Measurements from ENCODE around the gene ZNF90. TPM values are rescaled to one million over a fixed set of nuclear protein-coding genes. Genes with fewer than 3 reads are reported as not detected.

Gene ZNF90
- total RNA-seq, 1 experiment from 2014 or later = not detected

DNA sequence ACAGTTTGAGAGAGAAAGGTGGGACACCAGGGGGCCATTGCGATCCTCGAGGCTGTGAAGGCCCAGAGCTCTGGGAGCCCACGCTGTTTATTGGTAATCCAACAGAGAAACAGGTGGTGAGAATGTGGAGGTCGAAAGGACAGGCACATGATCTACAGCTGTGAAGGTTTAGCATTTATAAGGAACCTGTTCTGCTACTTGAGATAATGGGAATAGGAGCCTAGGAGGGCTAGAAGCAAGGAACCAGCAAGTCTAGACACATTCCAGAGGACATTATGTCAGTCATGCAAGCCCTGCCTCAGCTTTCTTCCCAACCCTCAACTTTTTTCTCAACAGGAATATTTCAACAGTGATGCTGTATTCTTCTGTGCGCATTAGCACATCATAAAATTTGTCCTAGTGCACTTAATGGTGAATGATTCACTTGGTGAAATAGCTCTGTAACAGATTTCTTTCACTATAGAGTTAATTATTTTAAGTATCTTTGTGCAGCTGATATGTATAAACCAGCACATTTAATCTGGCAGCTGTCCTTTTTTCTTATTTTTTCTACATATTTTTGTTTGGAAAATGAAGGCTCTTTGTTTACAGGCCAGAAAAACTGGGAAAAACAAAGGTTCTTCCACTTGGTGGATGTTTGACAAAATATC is 25.4 kb downstream of the ZNF90 start:
- no peak for DNase-seq (ENCODE audit: low read depth, low spot score)

GRCh38 chr19:20107301-20107700 is 29.5 kb downstream of the ZNF90 start:
- no peak overlapping the region for H3K27ac ChIP-seq (ENCODE audit: low read depth, low read length)
- no TSS peak for BruUV-seq (replicated peaks)
- peaks cover 10 to 19% of the 10 kb centered on the region in 2 experiments; a peak in 2 of 4 replicates for H3K9me3 ChIP-seq (ENCODE audit: control insufficient read depth in 1 of 2, insufficient read depth in 1 of 2, low read depth in 1 of 2, low read length in 2 of 2)
- H2AFZ ChIP-seq (ENCODE audit: low read depth, low read length, poor library complexity, severe bottlenecking) = no peak overlapping the region
- no peaks in the 10 kb centered on the region for H3K79me2 ChIP-seq (ENCODE audit: insufficient read depth, low read length)
- H3K4me3 ChIP-seq (replicated peaks in 1 of 2; ENCODE audit: low read depth in 1 of 2, low read length in 2 of 2) = no peak overlapping the region
- ATAC-seq (no peak), DNase-seq (ENCODE audit: low read depth, low spot score) (no peak)
- ChIA-PET CTCF (no interaction called here), RAD21 (ENCODE audit: low non-redundant PET in 1 of 2, low total read pairs in 2 of 2, uncharacterized antibody in 2 of 2, unreplicated experiment in 2 of 2) (no interaction called here), POLR2A (no interaction called here)
- no peak overlapping the region for H3K9ac ChIP-seq (ENCODE audit: low read length)
- no peaks in the 10 kb centered on the region; a peak in 1 of 4 replicates for H3K36me3 ChIP-seq (ENCODE audit: control insufficient read depth in 1 of 2, insufficient read depth in 2 of 2, low read length in 2 of 2)
- no peaks in the 10 kb centered on the region for H4K20me1 ChIP-seq (ENCODE audit: insufficient read depth)
- no peaks in the 10 kb centered on the region for H3K4me1 ChIP-seq (ENCODE audit: control insufficient read depth in 1 of 2, insufficient read depth in 2 of 2, low read length in 2 of 2)
- intact Hi-C loops (cut with micrococcal nuclease) = no loop called here
- H3K4me2 ChIP-seq (ENCODE audit: low read length) = no peak overlapping the region
- no peaks in the 10 kb centered on the region for H3K27me3 ChIP-seq (ENCODE audit: insufficient read depth, low read length)
- no peaks in the 10 kb centered on the region for H3K9me2 ChIP-seq (ENCODE audit: insufficient read depth)
- TF ChIP-seq ZNF274 (IDR thresholded peaks at IDR 0.05; ENCODE audit: low read depth, low read length) = no peak
- TF ChIP-seq FOSL1 (IDR thresholded peaks at IDR 0.05; ENCODE audit: low read depth) = no peak
- TF ChIP-seq, protein P1, sequence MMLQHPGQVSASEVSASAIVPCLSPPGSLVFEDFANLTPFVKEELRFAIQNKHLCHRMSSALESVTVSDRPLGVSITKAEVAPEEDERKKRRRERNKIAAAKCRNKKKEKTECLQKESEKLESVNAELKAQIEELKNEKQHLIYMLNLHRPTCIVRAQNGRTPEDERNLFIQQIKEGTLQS (IDR thresholded peaks at IDR 0.05) = no peak
- TF ChIP-seq EZH2phosphoT487 (IDR thresholded peaks at IDR 0.05; ENCODE audit: borderline replicate concordance) = no peak
- TF ChIP-seq CEBPB (IDR thresholded peaks at IDR 0.05; ENCODE audit: low read depth) = no peak
- TF ChIP-seq, protein P2, sequence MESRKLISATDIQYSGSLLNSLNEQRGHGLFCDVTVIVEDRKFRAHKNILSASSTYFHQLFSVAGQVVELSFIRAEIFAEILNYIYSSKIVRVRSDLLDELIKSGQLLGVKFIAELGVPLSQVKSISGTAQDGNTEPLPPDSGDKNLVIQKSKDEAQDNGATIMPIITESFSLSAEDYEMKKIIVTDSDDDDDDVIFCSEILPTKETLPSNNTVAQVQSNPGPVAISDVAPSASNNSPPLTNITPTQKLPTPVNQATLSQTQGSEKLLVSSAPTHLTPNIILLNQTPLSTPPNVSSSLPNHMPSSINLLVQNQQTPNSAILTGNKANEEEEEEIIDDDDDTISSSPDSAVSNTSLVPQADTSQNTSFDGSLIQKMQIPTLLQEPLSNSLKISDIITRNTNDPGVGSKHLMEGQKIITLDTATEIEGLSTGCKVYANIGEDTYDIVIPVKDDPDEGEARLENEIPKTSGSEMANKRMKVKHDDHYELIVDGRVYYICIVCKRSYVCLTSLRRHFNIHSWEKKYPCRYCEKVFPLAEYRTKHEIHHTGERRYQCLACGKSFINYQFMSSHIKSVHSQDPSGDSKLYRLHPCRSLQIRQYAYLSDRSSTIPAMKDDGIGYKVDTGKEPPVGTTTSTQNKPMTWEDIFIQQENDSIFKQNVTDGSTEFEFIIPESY (IDR thresholded peaks at IDR 0.05; ENCODE audit: extremely low read depth, insufficient replicate concordance, low read length) = no peak
- no peak for TF ChIP-seq REST (IDR thresholded peaks at IDR 0.05; ENCODE audit: low read depth)
- TF ChIP-seq YY1 (IDR thresholded peaks at IDR 0.05; ENCODE audit: extremely low read depth, insufficient replicate concordance, low read depth, low read length) = no peak

More for the DNA sequence above, 25.4 kb downstream of the ZNF90 start:
- Histone ChIP-seq H3K4me2 (ENCODE audit: low read length) (no peak overlapping the region), H3K36me3 (ENCODE audit: control insufficient read depth in 1 of 2, insufficient read depth in 2 of 2, low read length in 2 of 2) (no peaks in the 10 kb centered on the region; a peak in 1 of 4 replicates), H3K9ac (ENCODE audit: low read length) (no peak overlapping the region), H3K79me2 (ENCODE audit: insufficient read depth, low read length) (no peaks in the 10 kb centered on the region), H3K4me1 (ENCODE audit: control insufficient read depth in 1 of 2, insufficient read depth in 2 of 2, low read length in 2 of 2) (no peaks in the 10 kb centered on the region), H4K20me1 (ENCODE audit: insufficient read depth) (no peaks in the 10 kb centered on the region), H3K9me2 (ENCODE audit: insufficient read depth) (no peaks in the 10 kb centered on the region), H3K4me3 (replicated peaks in 1 of 2; ENCODE audit: low read depth in 1 of 2, low read length in 2 of 2) (no peak overlapping the region), H3K9me3 (ENCODE audit: control insufficient read depth in 1 of 2, insufficient read depth in 1 of 2, low read depth in 1 of 2, low read length in 2 of 2) (peaks cover 16 to 21% of the 10 kb centered on the region in 2 experiments; a peak in 2 of 4 replicates), H3K27me3 (ENCODE audit: insufficient read depth, low read length) (no peaks in the 10 kb centered on the region), H2AFZ (ENCODE audit: low read depth, low read length, poor library complexity, severe bottlenecking) (no peak overlapping the region), H3K27ac (ENCODE audit: low read depth, low read length) (no peak overlapping the region)
- BruUV-seq (replicated peaks) = no TSS peak
- POLR2A ChIA-PET = no interaction called here
- TF ChIP-seq EGR1 (IDR thresholded peaks at IDR 0.05; ENCODE audit: low read depth) (no peak), FOSL1 (IDR thresholded peaks at IDR 0.05; ENCODE audit: low read depth) (no peak), EZH2phosphoT487 (IDR thresholded peaks at IDR 0.05; ENCODE audit: borderline replicate concordance) (no peak), ZNF274 (IDR thresholded peaks at IDR 0.05; ENCODE audit: low read depth, low read length) (no peak), ZFX (IDR thresholded peaks at IDR 0.05) (no peak), SRF (IDR thresholded peaks at IDR 0.05; ENCODE audit: low read depth) (no peak), JUND (IDR thresholded peaks at IDR 0.05) (no peak), ELF1 (IDR thresholded peaks at IDR 0.05; ENCODE audit: borderline replicate concordance, low read depth) (no peak)
- TF ChIP-seq, protein P1 (IDR thresholded peaks at IDR 0.05) = no peak
- TF ChIP-seq, protein P3, sequence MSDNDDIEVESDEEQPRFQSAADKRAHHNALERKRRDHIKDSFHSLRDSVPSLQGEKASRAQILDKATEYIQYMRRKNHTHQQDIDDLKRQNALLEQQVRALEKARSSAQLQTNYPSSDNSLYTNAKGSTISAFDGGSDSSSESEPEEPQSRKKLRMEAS (IDR thresholded peaks at IDR 0.05) = no peak
- intact Hi-C loops (cut with micrococcal nuclease) = no loop called here
- RAD21 ChIA-PET (ENCODE audit: low non-redundant PET in 1 of 2, low total read pairs in 2 of 2, uncharacterized antibody in 2 of 2, unreplicated experiment in 2 of 2) = no interaction called here
- ATAC-seq = no peak
- CTCF ChIA-PET = no interaction called here

Data from HCT116 (cell line).